Liver (tissue), 9 donors: ENCODE measurements around the gene PDGFB. TPM values are rescaled to one million over a fixed set of nuclear protein-coding genes. Genes with fewer than 3 reads are reported as not detected.

ENCODE experiments used
- DNase-seq: peaks from one replicate; pipeline ENCODE4 v3.0.0-alpha.2; 2017; ENCODE audit warnings: low spot score
- H3K27ac ChIP-seq, 2 donors: one replicate each; pipeline ENCODE4 v1.7.0; 2013; ENCODE audit warnings: inconsistent platforms in 2 of 2, low read length in 2 of 2, control low read depth in 1 of 2, low read depth in 1 of 2, mild to moderate bottlenecking in 1 of 2
- H3K27me3 ChIP-seq, 4 donors: one replicate each; pipeline versions ENCODE4 v1.6.1 to v1.7.0; 2013; ENCODE audit warnings: low read length in 3 of 4, inconsistent platforms in 1 of 4, mild to moderate bottlenecking in 1 of 4, moderate library complexity in 1 of 4; ENCODE audit not compliant: control insufficient read depth in 4 of 4, insufficient read depth in 4 of 4
- H3K36me3 ChIP-seq, 4 donors: one replicate each; pipeline versions ENCODE4 v1.6.1 to v1.7.0; 2013; ENCODE audit warnings: low read length in 3 of 4, mild to moderate bottlenecking in 3 of 4, low read depth in 1 of 4, moderate library complexity in 1 of 4; ENCODE audit not compliant: control insufficient read depth in 4 of 4, insufficient read depth in 3 of 4
- H3K4me1 ChIP-seq, 4 donors: one replicate each; pipeline versions ENCODE4 v1.6.1 to v1.7.0; 2013; ENCODE audit warnings: low read length in 3 of 4, mild to moderate bottlenecking in 3 of 4, moderate library complexity in 1 of 4; ENCODE audit not compliant: control insufficient read depth in 4 of 4, insufficient read depth in 4 of 4
- H3K4me3 ChIP-seq, 3 donors: one replicate each; pipeline versions ENCODE4 v1.6.1 to v1.7.0; 2013; ENCODE audit warnings: low read length in 3 of 3, control low read depth in 1 of 3, low read depth in 1 of 3, mild to moderate bottlenecking in 1 of 3
- H3K9ac ChIP-seq, 2 donors: one replicate each; pipeline ENCODE4 v1.7.0; 2013; ENCODE audit warnings: low read length in 2 of 2, mild to moderate bottlenecking in 2 of 2, moderate library complexity in 2 of 2, control low read depth in 1 of 2, low read depth in 1 of 2
- H3K9me3 ChIP-seq, 4 donors: one replicate each; pipeline versions ENCODE4 v1.6.1 to v1.7.0; 2013; ENCODE audit warnings: low read length in 3 of 4; ENCODE audit not compliant: control insufficient read depth in 4 of 4
- EGR1 ChIP-seq, 2 donors: IDR thresholded peaks; 2 replicates each; pipeline ENCODE4 v1.6.1; 2016 to 2018; ENCODE audit warnings: antibody characterized with exemption in 2 of 2, low read depth in 2 of 2
- FOXA1 ChIP-seq: IDR thresholded peaks from 2 replicates; pipeline ENCODE4 v1.6.1; 2016; ENCODE audit warnings: antibody characterized with exemption
- FOXA2 ChIP-seq: IDR thresholded peaks from 2 replicates; pipeline ENCODE4 v1.6.1; 2016; ENCODE audit warnings: antibody characterized with exemption
- GABPA ChIP-seq, 2 donors: IDR thresholded peaks in 1 of 2; conservative IDR thresholded peaks in 1 of 2; 2 replicates each; pipeline ENCODE4 v1.6.1; 2016; ENCODE audit warnings: antibody characterized with exemption in 2 of 2, mild to moderate bottlenecking in 1 of 2, moderate library complexity in 1 of 2
- HNF4A ChIP-seq, 2 donors: conservative IDR thresholded peaks; 2 replicates each; pipeline ENCODE4 v1.6.1; 2016; ENCODE audit warnings: antibody characterized with exemption in 2 of 2, mild to moderate bottlenecking in 2 of 2
- HNF4G ChIP-seq: IDR thresholded peaks from 2 replicates; pipeline ENCODE4 v1.6.1; 2016; ENCODE audit warnings: antibody characterized with exemption
- JUND ChIP-seq, 2 donors: IDR thresholded peaks; 2 replicates each; pipeline ENCODE4 v1.6.1; 2016; ENCODE audit warnings: antibody characterized with exemption in 2 of 2
- RAD21 ChIP-seq, 2 donors: IDR thresholded peaks; 2 replicates each; pipeline ENCODE4 v1.6.1; 2016; ENCODE audit warnings: antibody characterized with exemption in 2 of 2, mild to moderate bottlenecking in 2 of 2
- RXRA ChIP-seq, 2 donors: IDR thresholded peaks; 2 replicates each; pipeline ENCODE4 v1.6.1; 2017 to 2018; ENCODE audit warnings: antibody characterized with exemption in 2 of 2, mild to moderate bottlenecking in 1 of 2
- SP1 ChIP-seq: IDR thresholded peaks from 2 replicates; pipeline ENCODE4 v1.6.1; 2018; ENCODE audit warnings: antibody characterized with exemption, mild to moderate bottlenecking
- TAF1 ChIP-seq: conservative IDR thresholded peaks from 2 replicates; pipeline ENCODE4 v1.6.1; 2016; ENCODE audit warnings: antibody characterized with exemption, mild to moderate bottlenecking
- WGBS: extraction: QIAGEN DNeasy Blood & Tissue Kit; methylation state at CpG from one replicate; pipeline ENCODE4 v1.1.7; 2013; 5-methylcytosine and 5-hydroxymethylcytosine counted together
- polyA plus RNA-seq, 2 donors: library from polyadenylated mRNA; stranded (reverse) in 1 of 2; unstranded in 1 of 2; fragments of 200-250 nt in 1 of 2; fragments of >200 nt in 1 of 2; fragmentation: Nextera tagmentation in 1 of 2; extraction: Ambion mirVana in 1 of 2; gene quantifications; one replicate each; pipeline versions ENCODE4 v1.2.1 to v1.2.3, GENCODE V29; 2013 to 2015
- total RNA-seq, 2 donors: library from RNA; depleted of rRNA; stranded (reverse); fragments of >200 nt; gene quantifications; one replicate each; pipeline ENCODE4 v1.2.3, GENCODE V29; 2014
- TF ChIP-seq, protein P1 (sequence below): IDR thresholded peaks from 2 replicates; pipeline ENCODE4 v1.6.1; 2016; ENCODE audit warnings: antibody characterized with exemption
- TF ChIP-seq, protein P2 (sequence below): IDR thresholded peaks from 2 replicates; pipeline ENCODE4 v1.6.1; 2016; ENCODE audit warnings: antibody characterized with exemption
- TF ChIP-seq, protein P3 (sequence below): fragments of 150-350 bp; IDR thresholded peaks from 2 replicates; pipeline ENCODE4 v1.5.1; 2017; ENCODE audit warnings: improper control_type of control experiment, low read depth, low read length; ENCODE audit not compliant: missing input control
- TF ChIP-seq, protein P4 (sequence below): IDR thresholded peaks from 2 replicates; pipeline ENCODE4 v1.6.1; 2016; ENCODE audit warnings: antibody characterized with exemption
- TF ChIP-seq, protein P5 (sequence below): IDR thresholded peaks from 2 replicates; pipeline ENCODE4 v1.6.1; 2016; ENCODE audit warnings: antibody characterized with exemption, mild to moderate bottlenecking
- donor health status: healthy.
- donor health status: healthy.
- donor health status: healthy.
- donor health status: healthy.
- donor health status: healthy.

The PDGFB gene
- total and polyA plus RNA-seq, 4 donors = 0.25 to 4.5 (median 1.7) TPM

DNA sequence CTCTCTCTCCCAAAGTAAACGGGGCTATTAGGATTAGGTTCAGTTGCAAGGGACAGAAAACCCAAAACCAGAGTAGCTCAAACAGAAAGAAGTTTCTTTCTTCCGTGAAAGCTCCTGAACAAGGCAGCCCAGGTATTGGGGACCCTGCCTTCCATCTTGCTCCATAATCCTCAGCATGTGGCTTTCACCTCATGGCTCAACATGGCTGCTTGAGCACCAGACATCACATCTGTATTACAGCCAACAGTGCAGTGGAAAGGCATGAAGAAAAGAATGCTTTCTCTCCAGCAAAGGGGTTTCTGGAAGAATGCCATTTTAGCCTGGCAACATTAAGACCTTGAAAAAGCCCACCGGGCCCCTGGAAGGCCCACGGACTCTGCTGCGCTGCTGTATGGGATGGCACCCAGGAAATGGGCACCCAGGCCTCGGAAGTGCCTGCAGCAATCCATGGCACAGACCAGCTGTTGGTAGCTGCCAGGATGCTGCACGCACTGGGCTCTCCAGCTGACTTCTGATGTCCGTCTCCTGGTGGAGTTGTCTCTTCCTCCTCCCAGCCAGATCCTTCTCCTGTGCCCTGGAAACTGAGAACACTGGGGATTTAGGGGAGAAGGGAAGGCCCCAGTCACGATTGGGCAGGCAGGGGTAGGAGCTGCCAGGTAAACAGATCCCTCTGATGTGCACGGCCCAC lies 22.6 kb downstream of the PDGFB start (continued):
- TF ChIP-seq, protein P1, sequence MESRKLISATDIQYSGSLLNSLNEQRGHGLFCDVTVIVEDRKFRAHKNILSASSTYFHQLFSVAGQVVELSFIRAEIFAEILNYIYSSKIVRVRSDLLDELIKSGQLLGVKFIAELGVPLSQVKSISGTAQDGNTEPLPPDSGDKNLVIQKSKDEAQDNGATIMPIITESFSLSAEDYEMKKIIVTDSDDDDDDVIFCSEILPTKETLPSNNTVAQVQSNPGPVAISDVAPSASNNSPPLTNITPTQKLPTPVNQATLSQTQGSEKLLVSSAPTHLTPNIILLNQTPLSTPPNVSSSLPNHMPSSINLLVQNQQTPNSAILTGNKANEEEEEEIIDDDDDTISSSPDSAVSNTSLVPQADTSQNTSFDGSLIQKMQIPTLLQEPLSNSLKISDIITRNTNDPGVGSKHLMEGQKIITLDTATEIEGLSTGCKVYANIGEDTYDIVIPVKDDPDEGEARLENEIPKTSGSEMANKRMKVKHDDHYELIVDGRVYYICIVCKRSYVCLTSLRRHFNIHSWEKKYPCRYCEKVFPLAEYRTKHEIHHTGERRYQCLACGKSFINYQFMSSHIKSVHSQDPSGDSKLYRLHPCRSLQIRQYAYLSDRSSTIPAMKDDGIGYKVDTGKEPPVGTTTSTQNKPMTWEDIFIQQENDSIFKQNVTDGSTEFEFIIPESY = no peak

DNA sequence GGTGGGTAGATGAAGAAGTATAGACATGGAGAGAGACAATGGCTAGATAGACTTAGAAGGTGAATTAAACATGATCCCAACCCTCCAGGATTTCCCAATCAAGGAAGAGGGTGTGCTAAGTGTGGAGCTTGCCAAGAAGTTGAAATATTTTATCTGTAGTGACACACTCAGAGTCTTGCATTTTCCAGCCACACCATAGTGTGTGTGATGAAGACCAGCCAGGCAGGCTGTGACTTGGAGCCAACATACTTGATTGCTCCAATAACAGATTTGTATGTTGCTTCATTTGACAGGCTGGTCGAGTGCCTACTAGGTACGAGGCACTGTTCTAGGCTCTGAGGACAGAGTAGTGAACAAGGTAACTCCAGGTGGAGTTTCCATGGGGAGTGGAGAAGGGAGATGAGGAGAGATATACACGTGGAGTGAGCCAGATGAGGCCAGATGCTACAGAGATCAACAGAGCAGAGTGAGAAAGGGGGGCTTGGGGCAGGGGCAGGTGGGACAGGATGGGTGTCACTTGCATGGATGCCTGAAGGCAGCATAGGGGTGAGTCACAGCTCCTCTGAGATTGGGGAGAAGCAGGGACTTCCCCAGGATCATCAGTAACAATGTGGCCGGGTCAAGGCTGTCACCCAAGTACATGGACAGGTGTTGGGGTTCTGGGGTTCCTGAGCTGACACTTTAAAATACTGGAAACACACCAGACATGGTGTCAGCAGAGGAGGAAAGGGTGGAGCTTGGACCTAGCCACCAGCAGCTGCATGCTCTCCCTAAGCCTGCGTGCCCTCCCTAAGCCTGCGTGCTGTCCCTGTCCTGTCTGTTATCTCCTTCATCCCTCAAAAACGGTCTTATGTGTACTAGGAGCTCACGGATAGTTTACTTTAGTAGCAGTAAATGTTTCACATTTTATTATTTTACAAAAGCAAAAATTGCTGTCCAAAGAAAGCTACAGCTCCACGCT lies 23.6 kb downstream of the PDGFB start:
- Histone ChIP-seq H3K36me3 (peaks cover 0 to 25% (median 0%) of the 10 kb centered on the region in 4 donors), H3K9ac (no peak overlapping the region), H3K4me1 (no peaks in the 10 kb centered on the region), H3K27ac (no peak overlapping the region), H3K27me3 (no peaks in the 10 kb centered on the region), H3K9me3 (no peaks in the 10 kb centered on the region), H3K4me3 (no peak overlapping the region)
- 76% methylated on average over 9 of the region's 9 CpGs for WGBS
- TF ChIP-seq GABPA (IDR thresholded peaks at IDR 0.05 in 1 of 2, conservative IDR thresholded peaks at IDR 0.05 in 1 of 2) (no peak), FOXA1 (no peak), FOXA2 (no peak), RAD21 (IDR thresholded peaks at IDR 0.05) (no peak), HNF4G (no peak), EGR1 (IDR thresholded peaks at IDR 0.05; ENCODE audit: low read depth in 2 of 2) (no peak), HNF4A (conservative IDR thresholded peaks at IDR 0.05) (no peak), SP1 (no peak), RXRA (IDR thresholded peaks at IDR 0.05) (no peak), JUND (IDR thresholded peaks at IDR 0.05) (no peak), TAF1 (no peak)
- TF ChIP-seq, protein P2, sequence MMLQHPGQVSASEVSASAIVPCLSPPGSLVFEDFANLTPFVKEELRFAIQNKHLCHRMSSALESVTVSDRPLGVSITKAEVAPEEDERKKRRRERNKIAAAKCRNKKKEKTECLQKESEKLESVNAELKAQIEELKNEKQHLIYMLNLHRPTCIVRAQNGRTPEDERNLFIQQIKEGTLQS = no peak
- TF ChIP-seq, protein P3, sequence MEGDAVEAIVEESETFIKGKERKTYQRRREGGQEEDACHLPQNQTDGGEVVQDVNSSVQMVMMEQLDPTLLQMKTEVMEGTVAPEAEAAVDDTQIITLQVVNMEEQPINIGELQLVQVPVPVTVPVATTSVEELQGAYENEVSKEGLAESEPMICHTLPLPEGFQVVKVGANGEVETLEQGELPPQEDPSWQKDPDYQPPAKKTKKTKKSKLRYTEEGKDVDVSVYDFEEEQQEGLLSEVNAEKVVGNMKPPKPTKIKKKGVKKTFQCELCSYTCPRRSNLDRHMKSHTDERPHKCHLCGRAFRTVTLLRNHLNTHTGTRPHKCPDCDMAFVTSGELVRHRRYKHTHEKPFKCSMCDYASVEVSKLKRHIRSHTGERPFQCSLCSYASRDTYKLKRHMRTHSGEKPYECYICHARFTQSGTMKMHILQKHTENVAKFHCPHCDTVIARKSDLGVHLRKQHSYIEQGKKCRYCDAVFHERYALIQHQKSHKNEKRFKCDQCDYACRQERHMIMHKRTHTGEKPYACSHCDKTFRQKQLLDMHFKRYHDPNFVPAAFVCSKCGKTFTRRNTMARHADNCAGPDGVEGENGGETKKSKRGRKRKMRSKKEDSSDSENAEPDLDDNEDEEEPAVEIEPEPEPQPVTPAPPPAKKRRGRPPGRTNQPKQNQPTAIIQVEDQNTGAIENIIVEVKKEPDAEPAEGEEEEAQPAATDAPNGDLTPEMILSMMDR = no peak
- TF ChIP-seq, protein P4, sequence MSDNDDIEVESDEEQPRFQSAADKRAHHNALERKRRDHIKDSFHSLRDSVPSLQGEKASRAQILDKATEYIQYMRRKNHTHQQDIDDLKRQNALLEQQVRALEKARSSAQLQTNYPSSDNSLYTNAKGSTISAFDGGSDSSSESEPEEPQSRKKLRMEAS = no peak
- TF ChIP-seq, protein P5, sequence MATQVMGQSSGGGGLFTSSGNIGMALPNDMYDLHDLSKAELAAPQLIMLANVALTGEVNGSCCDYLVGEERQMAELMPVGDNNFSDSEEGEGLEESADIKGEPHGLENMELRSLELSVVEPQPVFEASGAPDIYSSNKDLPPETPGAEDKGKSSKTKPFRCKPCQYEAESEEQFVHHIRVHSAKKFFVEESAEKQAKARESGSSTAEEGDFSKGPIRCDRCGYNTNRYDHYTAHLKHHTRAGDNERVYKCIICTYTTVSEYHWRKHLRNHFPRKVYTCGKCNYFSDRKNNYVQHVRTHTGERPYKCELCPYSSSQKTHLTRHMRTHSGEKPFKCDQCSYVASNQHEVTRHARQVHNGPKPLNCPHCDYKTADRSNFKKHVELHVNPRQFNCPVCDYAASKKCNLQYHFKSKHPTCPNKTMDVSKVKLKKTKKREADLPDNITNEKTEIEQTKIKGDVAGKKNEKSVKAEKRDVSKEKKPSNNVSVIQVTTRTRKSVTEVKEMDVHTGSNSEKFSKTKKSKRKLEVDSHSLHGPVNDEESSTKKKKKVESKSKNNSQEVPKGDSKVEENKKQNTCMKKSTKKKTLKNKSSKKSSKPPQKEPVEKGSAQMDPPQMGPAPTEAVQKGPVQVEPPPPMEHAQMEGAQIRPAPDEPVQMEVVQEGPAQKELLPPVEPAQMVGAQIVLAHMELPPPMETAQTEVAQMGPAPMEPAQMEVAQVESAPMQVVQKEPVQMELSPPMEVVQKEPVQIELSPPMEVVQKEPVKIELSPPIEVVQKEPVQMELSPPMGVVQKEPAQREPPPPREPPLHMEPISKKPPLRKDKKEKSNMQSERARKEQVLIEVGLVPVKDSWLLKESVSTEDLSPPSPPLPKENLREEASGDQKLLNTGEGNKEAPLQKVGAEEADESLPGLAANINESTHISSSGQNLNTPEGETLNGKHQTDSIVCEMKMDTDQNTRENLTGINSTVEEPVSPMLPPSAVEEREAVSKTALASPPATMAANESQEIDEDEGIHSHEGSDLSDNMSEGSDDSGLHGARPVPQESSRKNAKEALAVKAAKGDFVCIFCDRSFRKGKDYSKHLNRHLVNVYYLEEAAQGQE = no peak
- TF ChIP-seq, protein P1 = no peak
- no peak for DNase-seq
